Measurements from ENCODE around the gene RBM20. TPM values are rescaled to one million over a fixed set of nuclear protein-coding genes. Genes with fewer than 3 reads are reported as not detected.
A peak's percentile ranks its signal among the peaks of the same experiment; 100 is the strongest.

Gene RBM20
- polyA plus RNA-seq, 3 donors, result not detected

GRCh38 chr10:110829721-110830410 is 185.7 kb downstream of the RBM20 start:
- no peak overlapping the region for H2AFZ ChIP-seq (ENCODE audit: insufficient read depth, low read depth, low read length, poor library complexity, severe bottlenecking)
- no peaks in the 10 kb centered on the region for H3K27me3 ChIP-seq (ENCODE audit: control insufficient read depth in 2 of 2, insufficient read depth in 2 of 2, low read length in 2 of 2)
- H3K9me3 Mint-ChIP-seq, result peaks cover 0 to 1% (median 0%) of the 10 kb centered on the region in 7 donors
- H3K79me2 ChIP-seq (ENCODE audit: insufficient read depth, low read length), result no peaks in the 10 kb centered on the region
- H3K4me1 Mint-ChIP-seq, result peaks cover 5% of the 10 kb centered on the region
- no peaks in the 10 kb centered on the region for H4K20me1 ChIP-seq (ENCODE audit: insufficient read depth, low read length)
- H3K4me2 ChIP-seq (replicated peaks; ENCODE audit: extremely low read depth, low read length, poor library complexity, severe bottlenecking), result no peak overlapping the region
- no peak overlapping the region for H3K27ac ChIP-seq (ENCODE audit: low read depth in 1 of 2, low read length in 2 of 2)
- no peaks in the 10 kb centered on the region for H3K4me1 ChIP-seq (ENCODE audit: control insufficient read depth in 1 of 2, insufficient read depth in 2 of 2, low read length in 2 of 2)
- peaks cover 0 to 2% of the 10 kb centered on the region in 2 donors for H3K36me3 Mint-ChIP-seq
- H3K27ac Mint-ChIP-seq, result peak overlapping the region in 1 of 7 donors; percentile 37
- no peak overlapping the region for H3K4me3 ChIP-seq (replicated peaks in 1 of 3; ENCODE audit: low read depth in 2 of 3, low read length in 3 of 3)
- intact Hi-C loops (cut with micrococcal nuclease), result no loop called here
- no peaks in the 10 kb centered on the region for H3K36me3 ChIP-seq (replicated peaks in 1 of 2; ENCODE audit: control insufficient read depth in 1 of 2, insufficient read depth in 2 of 2, low read length in 2 of 2)
- DNase-seq, result no peak
- H3K9ac ChIP-seq (ENCODE audit: insufficient read depth, low read length, poor library complexity, severe bottlenecking), result no peak overlapping the region
- H3K27me3 Mint-ChIP-seq (ENCODE audit: low read depth in 3 of 3), result peaks cover 0 to 3% (median 2%) of the 10 kb centered on the region in 3 donors
- WGBS (ENCODE audit: insufficient coverage), result 78% methylated on average over 9 of the region's 11 CpGs
- no peak for TF ChIP-seq CTCF (IDR thresholded peaks at IDR 0.05)
- no peak overlapping the region for H3K4me3 Mint-ChIP-seq
- H3K9me3 ChIP-seq (replicated peaks in 1 of 2; ENCODE audit: control insufficient read depth in 1 of 2, insufficient read depth in 1 of 2, low read length in 2 of 2), result no peaks in the 10 kb centered on the region

GRCh38 chr10:110833234-110833940 is 189.3 kb downstream of the RBM20 start:
- H3K4me3 Mint-ChIP-seq, result no peak overlapping the region
- WGBS (ENCODE audit: insufficient coverage), result 97% methylated on average over 5 of the region's 13 CpGs
- H3K9ac ChIP-seq (ENCODE audit: insufficient read depth, low read length, poor library complexity, severe bottlenecking), result no peak overlapping the region
- H3K4me1 ChIP-seq (ENCODE audit: control insufficient read depth in 1 of 2, insufficient read depth in 2 of 2, low read length in 2 of 2), result peaks cover 5% of the 10 kb centered on the region in 2 donors
- no peak for DNase-seq
- H4K20me1 ChIP-seq (ENCODE audit: insufficient read depth, low read length), result no peaks in the 10 kb centered on the region
- no peaks in the 10 kb centered on the region for H3K9me3 ChIP-seq (replicated peaks in 1 of 2; ENCODE audit: control insufficient read depth in 1 of 2, insufficient read depth in 1 of 2, low read length in 2 of 2)
- intact Hi-C loops (cut with micrococcal nuclease), result no loop called here
- H3K36me3 Mint-ChIP-seq, result peaks cover 0 to 2% of the 10 kb centered on the region in 2 donors
- H3K79me2 ChIP-seq (ENCODE audit: insufficient read depth, low read length), result no peaks in the 10 kb centered on the region
- no peak for TF ChIP-seq CTCF (IDR thresholded peaks at IDR 0.05)
- H3K27ac ChIP-seq (ENCODE audit: low read depth in 1 of 2, low read length in 2 of 2), result no peak overlapping the region
- H3K27me3 Mint-ChIP-seq (ENCODE audit: low read depth in 3 of 3), result peaks cover 0 to 4% (median 3%) of the 10 kb centered on the region in 3 donors
- H2AFZ ChIP-seq (ENCODE audit: insufficient read depth, low read depth, low read length, poor library complexity, severe bottlenecking), result no peak overlapping the region
- H3K36me3 ChIP-seq (replicated peaks in 1 of 2; ENCODE audit: control insufficient read depth in 1 of 2, insufficient read depth in 2 of 2, low read length in 2 of 2), result no peaks in the 10 kb centered on the region
- no peak overlapping the region for H3K4me3 ChIP-seq (replicated peaks in 1 of 3; ENCODE audit: low read depth in 2 of 3, low read length in 3 of 3)
- H3K9me3 Mint-ChIP-seq, result peaks cover 0 to 1% (median 0%) of the 10 kb centered on the region in 7 donors
- H3K4me1 Mint-ChIP-seq, result peaks cover 15% of the 10 kb centered on the region
- no peaks in the 10 kb centered on the region for H3K27me3 ChIP-seq (ENCODE audit: control insufficient read depth in 2 of 2, insufficient read depth in 2 of 2, low read length in 2 of 2)
- no peak overlapping the region for H3K4me2 ChIP-seq (replicated peaks; ENCODE audit: extremely low read depth, low read length, poor library complexity, severe bottlenecking)
- no peak overlapping the region for H3K27ac Mint-ChIP-seq

Data from CD14-positive monocyte (primary cell).